ES-I3 (cell line): ENCODE data around the gene TOLLIP.
"Not testable (repeated sequence)": the region's sequence is repeated elsewhere in the genome, so short reads cannot be mapped to it uniquely, and the experiment has no call there.

Experiments used
- H3K36me3 ChIP-seq: 2 replicates; pipeline ENCODE4 v1.6.1; 2013; ENCODE audit warnings: mild to moderate bottlenecking, low read length, control low read depth, moderate library complexity; ENCODE audit not compliant: insufficient read depth
- H3K4me1 ChIP-seq: 2 replicates; pipeline ENCODE4 v1.6.1; 2013; ENCODE audit warnings: mild to moderate bottlenecking, control low read depth, low read length; ENCODE audit not compliant: insufficient read depth
- H3K9ac ChIP-seq: 2 replicates; pipeline ENCODE4 v1.6.1; 2013; ENCODE audit warnings: low read depth, mild to moderate bottlenecking, low read length, moderate library complexity
- H3K9me3 ChIP-seq: 2 replicates; pipeline ENCODE4 v1.6.1; 2013; ENCODE audit warnings: mild to moderate bottlenecking, low read length, moderate library complexity; ENCODE audit not compliant: control insufficient read depth, insufficient read depth

The TOLLIP gene

GRCh38 chr11:1348146-1348795 lies 38.8 kb upstream of the TOLLIP start:
- H3K9me3 ChIP-seq = no peaks in the 10 kb centered on the region
- no peaks in the 10 kb centered on the region for H3K36me3 ChIP-seq
- no peak overlapping the region for H3K9ac ChIP-seq
- H3K4me1 ChIP-seq = no peaks in the 10 kb centered on the region; the same call in 1 of the 2 replicates

GRCh38 chr11:1347411-1347999 lies 38.1 kb upstream of the TOLLIP start:
- H3K9me3 ChIP-seq, H3K9ac ChIP-seq, H3K4me1 ChIP-seq, H3K36me3 ChIP-seq: not testable (repeated sequence)

- Histone ChIP-seq H3K4me1 (no peaks in the 10 kb centered on the region; the same call in 1 of the 2 replicates), H3K36me3 (no peaks in the 10 kb centered on the region), H3K9ac (no peak overlapping the region), H3K9me3 (no peaks in the 10 kb centered on the region)
Observed at GRCh38 chr11:1346669-1347390, 37.4 kb upstream of the TOLLIP start.

- H3K4me1 ChIP-seq = no peaks in the 10 kb centered on the region; the same call in 1 of the 2 replicates
- no peaks in the 10 kb centered on the region for H3K9me3 ChIP-seq
- H3K9ac ChIP-seq = no peak overlapping the region
- no peaks in the 10 kb centered on the region for H3K36me3 ChIP-seq
Observed at GRCh38 chr11:1345737-1346513, 36.5 kb upstream of the TOLLIP start.

- no peaks in the 10 kb centered on the region for H3K36me3 ChIP-seq
- no peak overlapping the region for H3K9ac ChIP-seq
- H3K9me3 ChIP-seq = no peaks in the 10 kb centered on the region
- no peaks in the 10 kb centered on the region; the same call in 1 of the 2 replicates for H3K4me1 ChIP-seq
Observed at GRCh38 chr11:1344056-1344635, 34.7 kb upstream of the TOLLIP start.

- Histone ChIP-seq H3K9me3 (no peaks in the 10 kb centered on the region), H3K36me3 (no peaks in the 10 kb centered on the region), H3K4me1 (no peaks in the 10 kb centered on the region), H3K9ac (no peak overlapping the region)
Observed at GRCh38 chr11:1343391-1344055, 34.1 kb upstream of the TOLLIP start.

- Histone ChIP-seq H3K9ac (no peak overlapping the region), H3K9me3 (no peaks in the 10 kb centered on the region), H3K36me3 (no peaks in the 10 kb centered on the region), H3K4me1 (no peaks in the 10 kb centered on the region)
Observed at GRCh38 chr11:1342946-1343345, 33.5 kb upstream of the TOLLIP start.

GRCh38 chr11:1341928-1342524 lies 32.6 kb upstream of the TOLLIP start:
- H3K36me3 ChIP-seq = no peaks in the 10 kb centered on the region
- H3K9me3 ChIP-seq = no peaks in the 10 kb centered on the region
- no peaks in the 10 kb centered on the region for H3K4me1 ChIP-seq
- no peak overlapping the region for H3K9ac ChIP-seq

GRCh38 chr11:1341226-1341625 lies 31.8 kb upstream of the TOLLIP start:
- H3K9me3 ChIP-seq, H3K4me1 ChIP-seq, H3K36me3 ChIP-seq, H3K9ac ChIP-seq: not testable (repeated sequence)

GRCh38 chr11:1340111-1340510 lies 30.7 kb upstream of the TOLLIP start:
- no peaks in the 10 kb centered on the region for H3K4me1 ChIP-seq
- H3K9ac ChIP-seq = no peak overlapping the region
- H3K36me3 ChIP-seq = no peaks in the 10 kb centered on the region
- H3K9me3 ChIP-seq = no peaks in the 10 kb centered on the region

GRCh38 chr11:1339066-1339675 lies 29.7 kb upstream of the TOLLIP start:
- no peaks in the 10 kb centered on the region for H3K9me3 ChIP-seq
- H3K36me3 ChIP-seq = no peaks in the 10 kb centered on the region
- H3K9ac ChIP-seq = no peak overlapping the region
- H3K4me1 ChIP-seq = no peaks in the 10 kb centered on the region

GRCh38 chr11:1338201-1339065 lies 29.0 kb upstream of the TOLLIP start:
- Histone ChIP-seq H3K9ac (no peak overlapping the region), H3K36me3 (no peaks in the 10 kb centered on the region), H3K4me1 (no peaks in the 10 kb centered on the region), H3K9me3 (no peaks in the 10 kb centered on the region)
